Mucosa of rectum (tissue), 2 donors: Measurements from ENCODE around the gene CCDC57.

Experiments used
- H3K27ac ChIP-seq, 2 donors: one replicate each; pipeline ENCODE4 v1.7.0; 2013; ENCODE audit warnings: inconsistent platforms in 2 of 2, low read depth in 2 of 2, low read length in 2 of 2
- H3K27me3 ChIP-seq, 2 donors: one replicate each; pipeline ENCODE4 v1.7.0; 2013; ENCODE audit warnings: low read length in 2 of 2; ENCODE audit not compliant: control insufficient read depth in 2 of 2, insufficient read depth in 2 of 2
- H3K36me3 ChIP-seq, 2 donors: one replicate each; pipeline ENCODE4 v1.7.0; 2013; ENCODE audit warnings: low read length in 2 of 2; ENCODE audit not compliant: control insufficient read depth in 2 of 2, insufficient read depth in 2 of 2
- H3K4me1 ChIP-seq, 2 donors: one replicate each; pipeline ENCODE4 v1.7.0; 2013; ENCODE audit warnings: low read length in 2 of 2, mild to moderate bottlenecking in 1 of 2; ENCODE audit not compliant: control insufficient read depth in 2 of 2, insufficient read depth in 2 of 2
- H3K4me3 ChIP-seq, 2 donors: one replicate each; pipeline ENCODE4 v1.7.0; 2013; ENCODE audit warnings: low read length in 2 of 2
- H3K9ac ChIP-seq, 2 donors: one replicate each; pipeline ENCODE4 v1.7.0; 2013; ENCODE audit warnings: low read length in 2 of 2, low read depth in 1 of 2, mild to moderate bottlenecking in 1 of 2
- H3K9me3 ChIP-seq, 2 donors: one replicate each; pipeline ENCODE4 v1.7.0; 2013; ENCODE audit warnings: low read length in 2 of 2; ENCODE audit not compliant: control insufficient read depth in 2 of 2
- donor health status: healthy.
- donor health status: Normal muscosa, but diverticular disease.

The CCDC57 gene

GRCh38 chr17:82229698-82230608, 17.3 kb upstream of the CCDC57 start:
- Histone ChIP-seq H3K27ac (peak overlapping the region; percentile 90 to 91), H3K36me3 (no peaks in the 10 kb centered on the region), H3K27me3 (no peaks in the 10 kb centered on the region), H3K4me1 (peaks cover 27 to 36% of the 10 kb centered on the region in 2 donors), H3K4me3 (peak overlapping the region; percentile 62 to 67), H3K9me3 (no peaks in the 10 kb centered on the region), H3K9ac (peak overlapping the region; percentile 56 to 95)

DNA sequence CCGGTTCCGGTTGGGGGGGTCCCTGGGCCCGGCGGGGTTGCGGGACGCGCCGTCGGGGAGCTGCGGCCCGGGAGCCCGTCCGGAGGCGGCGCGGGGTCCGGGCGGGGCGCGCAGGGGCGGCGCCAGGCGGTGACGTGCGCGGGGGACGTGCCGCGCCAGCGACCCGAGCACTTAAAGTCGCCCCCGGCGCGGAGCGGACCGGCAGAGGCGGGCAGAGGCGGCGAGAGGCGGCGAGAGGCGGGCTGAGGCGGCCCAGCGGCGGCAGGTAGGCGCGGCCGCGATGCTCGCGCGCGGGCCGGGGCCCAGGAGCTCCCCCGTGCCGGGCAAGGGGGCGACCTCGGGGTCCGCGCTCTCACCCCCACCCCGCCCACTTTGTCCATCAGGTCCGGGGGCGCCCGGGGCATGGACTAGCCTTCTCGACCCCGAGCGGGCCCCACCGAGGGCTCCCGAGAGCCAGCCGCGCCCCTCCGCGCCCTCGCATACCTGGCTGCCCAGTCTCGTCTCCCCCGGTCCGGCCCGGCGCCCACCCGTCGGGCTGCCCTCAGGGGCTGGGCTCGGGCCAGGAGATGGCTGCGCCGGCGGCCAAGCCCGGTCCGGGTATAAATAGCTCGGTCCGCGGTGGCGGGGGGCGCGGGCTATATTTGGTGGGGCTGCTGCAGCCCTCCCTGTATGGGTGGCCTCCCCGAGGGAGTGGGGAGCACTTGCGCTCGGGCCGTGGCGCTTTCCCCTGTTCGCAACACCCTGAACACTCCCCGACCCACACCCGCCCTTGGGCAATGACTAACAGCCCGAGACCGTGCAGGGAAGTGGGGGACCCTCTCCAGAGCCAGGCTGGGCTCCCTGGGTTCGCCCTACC, 16.4 kb upstream of the CCDC57 start, which contains the start of gene SLC16A3:
Gene SLC16A3 (plus strand): TSS at position 201 of the 856 bp plus-strand sequence. CDS start 6,967 bp downstream, outside the sequence.
- Histone ChIP-seq H3K27ac (peak within 1 kb of the TSS; percentile 94), H3K4me1 (peaks cover 24 to 29% of the 10 kb centered on the region in 2 donors), H3K4me3 (peak within 1 kb of the TSS; percentile 62 to 67), H3K27me3 (no peaks in the 10 kb centered on the region), H3K9me3 (no peaks in the 10 kb centered on the region), H3K36me3 (no peaks in the 10 kb centered on the region), H3K9ac (peak within 1 kb of the TSS; percentile 80 to 95)

- H3K4me1 ChIP-seq = peaks cover 24 to 28% of the 10 kb centered on the region in 2 donors
- H3K9ac ChIP-seq = peak overlapping the region; percentile 80 to 95
- no peaks in the 10 kb centered on the region for H3K9me3 ChIP-seq
- H3K27me3 ChIP-seq = no peaks in the 10 kb centered on the region
- peak overlapping the region; percentile 94 for H3K27ac ChIP-seq
- H3K36me3 ChIP-seq = no peaks in the 10 kb centered on the region
- H3K4me3 ChIP-seq = peak overlapping the region; percentile 62
Observed at GRCh38 chr17:82228278-82228841, 15.7 kb upstream of the CCDC57 start.

DNA sequence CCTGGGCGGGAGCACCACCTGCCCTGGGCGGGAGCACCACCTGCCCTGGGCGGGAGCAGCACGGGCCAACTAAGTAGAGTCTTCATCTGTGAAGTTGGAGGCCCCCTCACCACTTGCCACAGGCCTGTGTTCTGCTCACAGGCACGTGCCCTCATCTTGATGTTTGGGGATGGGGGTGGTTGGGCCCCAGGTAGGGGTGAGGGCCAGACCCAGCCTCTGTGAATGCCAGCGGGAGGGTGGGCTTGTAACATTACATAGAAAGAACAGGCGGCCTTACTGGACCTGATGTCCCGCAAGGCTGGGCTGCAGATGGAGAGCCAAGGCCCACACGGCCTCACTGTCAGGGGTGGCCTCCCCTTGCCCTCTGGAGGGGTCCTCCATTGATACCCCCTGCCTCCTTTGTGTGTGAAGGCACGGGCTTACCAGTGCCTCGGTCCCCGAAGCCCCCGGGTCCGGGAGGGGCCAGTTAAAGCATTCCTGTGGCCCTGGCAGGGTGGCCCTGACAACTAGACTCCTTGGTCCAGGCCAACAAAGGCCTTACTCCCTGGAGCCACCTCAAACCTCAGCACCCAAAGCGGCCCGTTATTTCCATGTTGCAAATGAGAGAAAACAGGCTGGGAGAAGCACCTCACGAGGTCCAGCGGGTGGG, 15.1 kb upstream of the CCDC57 start:
- peak overlapping the region in 1 of 2 donors; percentile 62 for H3K4me3 ChIP-seq
- peak overlapping the region; percentile 94 for H3K27ac ChIP-seq
- no peaks in the 10 kb centered on the region for H3K27me3 ChIP-seq
- no peaks in the 10 kb centered on the region for H3K36me3 ChIP-seq
- H3K9ac ChIP-seq = peak overlapping the region; percentile 80 to 95
- H3K9me3 ChIP-seq = no peaks in the 10 kb centered on the region
- H3K4me1 ChIP-seq = peaks cover 24 to 25% of the 10 kb centered on the region in 2 donors

DNA sequence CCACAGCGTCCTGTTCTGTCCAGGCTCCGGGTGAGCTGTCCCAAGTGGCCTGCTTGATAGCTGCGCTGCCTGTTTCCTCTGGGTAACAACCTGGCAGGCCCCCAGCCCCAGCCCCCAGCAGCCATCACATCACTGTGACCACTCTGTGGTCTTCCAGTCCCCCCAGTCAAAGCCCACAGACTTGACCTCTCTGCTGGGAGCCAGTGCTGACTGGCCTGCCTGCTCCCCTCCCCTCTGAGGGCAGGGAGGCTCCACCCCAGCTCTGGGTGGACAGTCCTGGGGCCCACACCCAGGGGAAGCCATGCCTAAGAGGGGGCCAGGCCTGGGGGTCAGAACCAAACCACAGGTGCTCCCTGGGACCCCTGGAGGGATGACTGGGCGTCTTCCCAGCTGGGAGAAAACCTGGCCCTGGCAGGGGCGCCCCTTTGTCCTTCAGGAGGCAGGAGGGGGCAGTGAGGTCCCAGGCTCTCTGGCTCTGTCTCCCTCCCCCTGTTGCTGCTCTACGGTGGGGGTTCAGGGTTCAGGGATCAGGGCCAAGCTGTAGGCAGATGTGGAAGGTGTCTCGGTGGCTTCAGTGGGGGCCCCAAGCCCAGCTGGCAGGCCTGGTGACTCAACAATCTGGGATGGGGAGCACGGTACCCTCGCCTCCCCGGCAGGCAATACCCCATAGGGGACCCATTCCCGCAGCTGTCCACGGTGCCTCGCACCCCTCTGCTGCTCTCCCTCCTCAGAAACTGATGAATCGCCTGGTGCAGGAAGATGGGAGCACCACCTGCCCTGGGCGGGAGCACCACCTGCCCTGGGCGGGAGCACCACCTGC, 14.4 kb upstream of the CCDC57 start:
- Histone ChIP-seq H3K4me3 (no peak overlapping the region), H3K27ac (no peak overlapping the region), H3K9ac (no peak overlapping the region), H3K4me1 (peaks cover 19 to 21% of the 10 kb centered on the region in 2 donors), H3K9me3 (no peaks in the 10 kb centered on the region), H3K27me3 (no peaks in the 10 kb centered on the region), H3K36me3 (no peaks in the 10 kb centered on the region)

DNA sequence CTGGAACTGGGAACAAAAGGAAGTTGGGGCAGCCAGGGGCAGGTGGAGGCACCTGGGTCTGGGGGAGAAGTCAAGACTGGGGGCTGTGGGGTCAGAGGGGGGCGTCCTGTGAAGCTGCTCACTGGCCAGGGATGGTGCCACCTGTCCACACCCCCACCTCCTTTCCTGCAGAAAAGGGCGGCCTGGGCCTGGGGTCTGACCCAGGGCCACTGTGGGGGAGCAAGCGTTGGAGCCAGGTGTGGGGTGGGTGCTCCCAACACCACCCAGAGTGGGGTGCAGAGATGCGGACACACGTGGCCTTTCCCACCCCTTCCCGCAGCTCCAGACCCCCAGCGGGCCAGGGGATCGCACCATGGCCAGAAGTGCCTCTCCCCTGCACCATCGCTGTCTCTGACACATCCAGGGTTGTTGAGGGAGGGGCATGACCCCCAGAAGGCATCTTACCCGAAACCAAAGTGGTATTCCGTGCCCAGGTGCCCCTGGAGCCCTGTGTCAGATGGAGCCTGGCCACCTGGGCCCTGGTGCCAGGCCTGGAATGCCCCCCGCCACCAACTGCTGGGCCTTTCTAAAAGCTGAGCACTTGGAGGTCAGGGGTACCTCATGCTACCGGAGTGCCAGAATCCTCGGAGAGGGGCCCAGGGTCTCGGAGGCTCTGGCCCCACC, 13.6 kb upstream of the CCDC57 start:
- no peak overlapping the region for H3K9ac ChIP-seq
- no peaks in the 10 kb centered on the region for H3K9me3 ChIP-seq
- no peak overlapping the region for H3K4me3 ChIP-seq
- no peak overlapping the region for H3K27ac ChIP-seq
- no peaks in the 10 kb centered on the region for H3K27me3 ChIP-seq
- no peaks in the 10 kb centered on the region for H3K36me3 ChIP-seq
- H3K4me1 ChIP-seq = peaks cover 13 to 19% of the 10 kb centered on the region in 2 donors

- Histone ChIP-seq H3K9me3 (no peaks in the 10 kb centered on the region), H3K27ac (no peak overlapping the region), H3K36me3 (no peaks in the 10 kb centered on the region), H3K9ac (no peak overlapping the region), H3K4me1 (peaks cover 10 to 16% of the 10 kb centered on the region in 2 donors), H3K4me3 (no peak overlapping the region), H3K27me3 (no peaks in the 10 kb centered on the region)
Observed at GRCh38 chr17:82225368-82226029, 12.9 kb upstream of the CCDC57 start.

GRCh38 chr17:82224666-82225065, 12.0 kb upstream of the CCDC57 start:
- H3K9ac ChIP-seq = no peak overlapping the region
- no peaks in the 10 kb centered on the region for H3K9me3 ChIP-seq
- no peaks in the 10 kb centered on the region for H3K36me3 ChIP-seq
- peaks cover 2 to 9% of the 10 kb centered on the region in 2 donors for H3K4me1 ChIP-seq
- no peaks in the 10 kb centered on the region for H3K27me3 ChIP-seq
- no peak overlapping the region for H3K4me3 ChIP-seq
- H3K27ac ChIP-seq = no peak overlapping the region
